NCI-H82 (cell line): ENCODE results near the gene PURA.
A peak's percentile ranks its signal among the peaks of the same experiment; 100 is the strongest.

Experiments
- DNase-seq: peaks from one replicate; lab custom pipeline; 2025; lab: John Stamatoyannopoulos, UW

The PURA gene

GRCh38 chr5:140109759-140110645 is 3.9 kb upstream of the PURA start:
- DNase-seq, result no peak

GRCh38 chr5:140110646-140110957 is 3.3 kb upstream of the PURA start:
- DNase-seq, result no peak

GRCh38 chr5:140111011-140111858 is 2.7 kb upstream of the PURA start:
- peak; percentile 17 for DNase-seq

- DNase-seq, result no peak
Measured at GRCh38 chr5:140111859-140112551, 1.9 kb upstream of the PURA start.

- peak; percentile 74 for DNase-seq
Measured at GRCh38 chr5:140112685-140113179, 1.2 kb upstream of the PURA start.

GRCh38 chr5:140113180-140113698 is 670 bp upstream of the PURA start:
- DNase-seq, result peak; percentile 74

GRCh38 chr5:140114341-140115185 is 654 bp downstream of the PURA start:
- DNase-seq, result peak; percentile 62

- peak; percentile 39 for DNase-seq
Measured at GRCh38 chr5:140115186-140115500, 1.2 kb downstream of the PURA start.

GRCh38 chr5:140116716-140117115 is 2.8 kb downstream of the PURA start:
- DNase-seq, result peak; percentile 49

GRCh38 chr5:140117523-140117922 is 3.6 kb downstream of the PURA start:
- no peak for DNase-seq

GRCh38 chr5:140118302-140118936 is 4.5 kb downstream of the PURA start:
- no peak for DNase-seq

- no peak for DNase-seq
Measured at GRCh38 chr5:140125637-140126036, 11.7 kb downstream of the PURA start, which contains the start of gene IGIP. TSS of gene IGIP (plus strand) at chr5:140125937. CDS start at chr5:140128477, 2,540 bp downstream.

- no peak for DNase-seq
Measured at GRCh38 chr5:140126315-140127012, 12.6 kb downstream of the PURA start.

- DNase-seq, result no peak
Measured at GRCh38 chr5:140128376-140128775, 14.5 kb downstream of the PURA start.

- DNase-seq, result no peak
Measured at GRCh38 chr5:140130949-140131733, 17.2 kb downstream of the PURA start.

- peak; percentile 29 for DNase-seq
Measured at GRCh38 chr5:140131967-140132409, 18.1 kb downstream of the PURA start.

GRCh38 chr5:140133514-140134167 is 19.7 kb downstream of the PURA start:
- no peak for DNase-seq

GRCh38 chr5:140134277-140134935 is 20.5 kb downstream of the PURA start:
- no peak for DNase-seq
